NT2/D1 (cell line): Measurements from ENCODE around the gene UNC80.

Source experiments
- DNase-seq: peaks from one replicate; pipeline ENCODE4 v3.0.0-alpha.2; 2011; ENCODE audit warnings: low read depth, low spot score
- H3K27me3 ChIP-seq: 2 replicates; pipeline ENCODE4 v1.6.0; 2011; ENCODE audit warnings: mild to moderate bottlenecking; ENCODE audit not compliant: insufficient read length, insufficient read depth
- H3K36me3 ChIP-seq: 2 replicates; pipeline ENCODE4 v1.6.1; 2011; ENCODE audit warnings: mild to moderate bottlenecking, low read length, mixed read lengths; ENCODE audit not compliant: insufficient read depth, insufficient read length
- H3K4me1 ChIP-seq: 2 replicates; pipeline ENCODE4 v1.5.1; 2011; ENCODE audit not compliant: insufficient read depth, insufficient read length
- H3K4me3 ChIP-seq: 2 replicates; pipeline ENCODE4 v1.5.1; 2011; ENCODE audit warnings: low read depth; ENCODE audit not compliant: insufficient read length
- H3K9ac ChIP-seq: 2 replicates; pipeline ENCODE4 v1.6.0; 2011; ENCODE audit warnings: low read depth; ENCODE audit not compliant: insufficient read length
- H3K9me3 ChIP-seq: 2 replicates; pipeline ENCODE4 v1.5.1; 2011; ENCODE audit warnings: mild to moderate bottlenecking, low read length; ENCODE audit not compliant: insufficient read depth
- SUZ12 ChIP-seq: IDR thresholded peaks from 2 replicates; pipeline ENCODE4 v1.6.1; 2011; ENCODE audit not compliant: insufficient read length, insufficient read depth; ENCODE audit errors: extremely low read depth
- YY1 ChIP-seq: IDR thresholded peaks from 2 replicates; pipeline ENCODE4 v1.6.1; 2011; ENCODE audit not compliant: insufficient read length, insufficient read depth
- ZNF274 ChIP-seq: IDR thresholded peaks from 2 replicates; pipeline ENCODE4 v1.6.1; 2011; ENCODE audit warnings: mild to moderate bottlenecking, low read depth, low read length

UNC80 gene

GRCh38 chr2:209771474-209772289 lies at the start of gene UNC80:
Gene UNC80, plus strand, starts transcription at chr2:209771832. Its CDS starts 241 bp downstream, at chr2:209772073.
- TF ChIP-seq ZNF274 (no peak), YY1 (no peak), SUZ12 (no peak)
- H3K4me3 ChIP-seq, result peak within 1 kb of the TSS; percentile 56
- no peaks in the 10 kb centered on the region for H3K4me1 ChIP-seq
- peak within 1 kb of the TSS; percentile 78 for H3K9ac ChIP-seq
- peak; percentile 58 for DNase-seq
- H3K27me3 ChIP-seq, result peaks cover 13% of the 10 kb centered on the region
- no peaks in the 10 kb centered on the region for H3K36me3 ChIP-seq
- H3K9me3 ChIP-seq, result no peaks in the 10 kb centered on the region

- no peaks in the 10 kb centered on the region for H3K36me3 ChIP-seq
- no peaks in the 10 kb centered on the region for H3K9me3 ChIP-seq
- TF ChIP-seq ZNF274 (no peak), YY1 (no peak), SUZ12 (no peak)
- DNase-seq, result no peak
- no peak overlapping the region for H3K4me3 ChIP-seq
- H3K27me3 ChIP-seq, result no peaks in the 10 kb centered on the region
- no peaks in the 10 kb centered on the region for H3K4me1 ChIP-seq
- no peak overlapping the region for H3K9ac ChIP-seq
These were observed 45.3 kb upstream of the UNC80 start for GRCh38 chr2:209726311-209726710.

GRCh38 chr2:209727077-209727476 lies 44.6 kb upstream of the UNC80 start:
- Histone ChIP-seq H3K9me3 (no peaks in the 10 kb centered on the region), H3K4me1 (no peaks in the 10 kb centered on the region), H3K4me3 (no peak overlapping the region), H3K36me3 (no peaks in the 10 kb centered on the region), H3K27me3 (no peaks in the 10 kb centered on the region), H3K9ac (no peak overlapping the region)
- TF ChIP-seq ZNF274 (no peak), YY1 (no peak), SUZ12 (no peak)
- DNase-seq, result no peak

GRCh38 chr2:209734805-209735204 lies 36.8 kb upstream of the UNC80 start:
- Histone ChIP-seq H3K4me3 (no peak overlapping the region), H3K9me3 (no peaks in the 10 kb centered on the region), H3K36me3 (no peaks in the 10 kb centered on the region), H3K9ac (no peak overlapping the region), H3K27me3 (no peaks in the 10 kb centered on the region), H3K4me1 (no peaks in the 10 kb centered on the region)
- no peak for TF ChIP-seq SUZ12
- DNase-seq, result no peak

- TF ChIP-seq ZNF274 (no peak), YY1 (no peak), SUZ12 (no peak)
- no peaks in the 10 kb centered on the region for H3K9me3 ChIP-seq
- no peak overlapping the region for H3K9ac ChIP-seq
- no peaks in the 10 kb centered on the region for H3K4me1 ChIP-seq
- DNase-seq, result no peak
- H3K27me3 ChIP-seq, result no peaks in the 10 kb centered on the region
- no peak overlapping the region for H3K4me3 ChIP-seq
- no peaks in the 10 kb centered on the region for H3K36me3 ChIP-seq
These were observed 29.7 kb upstream of the UNC80 start for GRCh38 chr2:209741953-209742352.

- H3K9me3 ChIP-seq, result peaks cover 31% of the 10 kb centered on the region
- H3K4me1 ChIP-seq, result no peaks in the 10 kb centered on the region
- no peaks in the 10 kb centered on the region for H3K36me3 ChIP-seq
- H3K4me3 ChIP-seq, result no peak overlapping the region
- peaks cover 8% of the 10 kb centered on the region for H3K27me3 ChIP-seq
- no peak for DNase-seq
- TF ChIP-seq ZNF274, result no peak
- TF ChIP-seq YY1, result no peak
- TF ChIP-seq SUZ12, result no peak
- no peak overlapping the region for H3K9ac ChIP-seq
These were observed 18.6 kb upstream of the UNC80 start for GRCh38 chr2:209753020-209753419.

- Histone ChIP-seq H3K9ac (no peak overlapping the region), H3K9me3 (peaks cover 29% of the 10 kb centered on the region), H3K36me3 (no peaks in the 10 kb centered on the region), H3K4me3 (no peak overlapping the region), H3K27me3 (peaks cover 16% of the 10 kb centered on the region), H3K4me1 (no peaks in the 10 kb centered on the region)
- DNase-seq, result peak; percentile 43
- TF ChIP-seq YY1 (no peak), SUZ12 (no peak), ZNF274 (no peak)
These were observed 14.5 kb upstream of the UNC80 start for GRCh38 chr2:209757163-209757562.
